Activated CD8-positive, alpha-beta T cell treated with anti-CD3 and anti-CD28 coated beads for 36 hours (primary cell): ENCODE results near the gene EMC6. TPM values are rescaled to one million over a fixed set of nuclear protein-coding genes. Genes with fewer than 3 reads are reported as not detected.

Source experiments
- ATAC-seq: fragments of 200-7000 bp; cut with Tn5 transposase; one replicate; pipeline ENCODE4 v1.10.0; 2021; ENCODE audit warnings: mild to moderate bottlenecking, moderate library complexity
- CTCF ChIA-PET: fragments of 350-600 bp; sonication (Branson Sonifier 250); formaldehyde crosslinking; loops from one replicate; lab custom pipeline; 2021; ENCODE audit warnings: antibody characterized with exemption; lab: Charles Lee
- POLR2A ChIA-PET: fragments of 350-600 bp; sonication (Branson Sonifier 250); formaldehyde crosslinking; loops from one replicate; lab custom pipeline; 2021; ENCODE audit warnings: antibody characterized with exemption; lab: Charles Lee
- DNase-seq: peaks from one replicate; pipeline ENCODE4 v3.0.0-alpha.2; 2020
- H3K27ac Mint-ChIP-seq: one replicate; pipeline ENCODE4 v1.8.0; 2021; ENCODE audit warnings: mild to moderate bottlenecking, mixed read lengths
- H3K27me3 Mint-ChIP-seq: one replicate; pipeline ENCODE4 v1.8.0; 2021; ENCODE audit warnings: mixed read lengths
- H3K36me3 Mint-ChIP-seq: one replicate; pipeline ENCODE4 v1.8.0; 2021; ENCODE audit warnings: low read depth, mixed read lengths
- H3K4me1 Mint-ChIP-seq: one replicate; pipeline ENCODE4 v1.8.0; 2021; ENCODE audit warnings: low read depth, mixed read lengths
- H3K4me3 Mint-ChIP-seq: one replicate; pipeline ENCODE4 v1.8.0; 2021; ENCODE audit warnings: mild to moderate bottlenecking, moderate library complexity, mixed read lengths
- H3K9me3 Mint-ChIP-seq: one replicate; pipeline ENCODE4 v1.8.0; 2021; ENCODE audit warnings: mixed read lengths
- CTCF ChIP-seq: fragments of 200-600 bp; IDR thresholded peaks from one replicate; pipeline ENCODE4 v1.8.0; 2022; ENCODE audit warnings: antibody characterized with exemption, mild to moderate bottlenecking
- intact Hi-C: fragments of 100-400 bp; cut with micrococcal nuclease; formaldehyde crosslinking; loops from one replicate; pipeline ENCODE4 v1.10.0; 2022
- total RNA-seq, 2 experiments: library from RNA; stranded (reverse); gene quantifications; one replicate each; pipeline ENCODE4 v1.2.3, GENCODE V29; 2021

EMC6 gene
- total RNA-seq, 2 experiments from 2014 or later, result 50.8 to 58.7 TPM

- intact Hi-C loops, result loop anchor here (10.0 kb wide), 1 partner anchor 47 kb away; no protein-coding TSS in a partner anchor
- no peak for TF ChIP-seq CTCF
- H3K27ac Mint-ChIP-seq, result no peak overlapping the region
- no peak overlapping the region for H3K4me3 Mint-ChIP-seq
- peaks cover 64% of the 10 kb centered on the region for H3K36me3 Mint-ChIP-seq
- peaks cover 41% of the 10 kb centered on the region for H3K4me1 Mint-ChIP-seq
- no peak for ATAC-seq
- no peak for DNase-seq
- no peaks in the 10 kb centered on the region for H3K9me3 Mint-ChIP-seq
- POLR2A ChIA-PET, result interaction anchor here (1.0 kb wide), 1 partner anchor 128 kb away, joined by 3 read pairs; the partner anchor contains the start of gene NCBP3
- CTCF ChIA-PET, result interaction anchor here (0.9 to 4.3 kb wide), 5 partner anchors 13 to 109 kb away, joined by 3 to 20 read pairs (median 4); no protein-coding TSS in a partner anchor
- H3K27me3 Mint-ChIP-seq, result no peaks in the 10 kb centered on the region
Measured at GRCh38 chr17:3718201-3718600, 49.6 kb downstream of the EMC6 start.

GRCh38 chr17:3719265-3719664 lies 50.7 kb downstream of the EMC6 start:
- ATAC-seq (no peak), DNase-seq (no peak)
- POLR2A ChIA-PET, result interaction anchor here (1.0 to 1.1 kb wide), 2 partner anchors 9 to 14 kb away, joined by 3 read pairs; no protein-coding TSS in a partner anchor
- H3K27ac Mint-ChIP-seq, result peak overlapping the region; percentile 45
- no peaks in the 10 kb centered on the region for H3K9me3 Mint-ChIP-seq
- no peaks in the 10 kb centered on the region for H3K27me3 Mint-ChIP-seq
- CTCF ChIA-PET, result interaction anchor here (1.5 to 12.1 kb wide), 2 partner anchors 19 to 36 kb away, joined by 3 to 107 read pairs; no protein-coding TSS in a partner anchor
- no peak overlapping the region for H3K4me3 Mint-ChIP-seq
- intact Hi-C loops, result loop anchor here (10.0 kb wide), 1 partner anchor 46 kb away; no protein-coding TSS in a partner anchor
- no peak for TF ChIP-seq CTCF
- H3K36me3 Mint-ChIP-seq, result peaks cover 63% of the 10 kb centered on the region
- peaks cover 40% of the 10 kb centered on the region for H3K4me1 Mint-ChIP-seq

Other genes starting within 250 kb of the EMC6 start
- not detected for gene OR1E2, start 235.0 kb upstream of the EMC6 start, total RNA-seq
- not detected for gene SPATA22, start 197.0 kb upstream of the EMC6 start, total RNA-seq
- not detected for gene ASPA, start 192.8 kb upstream of the EMC6 start, total RNA-seq
- under 1 TPM; 0.25 to 0.67 TPM for gene TRPV3, start 111.0 kb upstream of the EMC6 start, total RNA-seq
- gene TRPV1, start 59.4 kb upstream of the EMC6 start, total RNA-seq, result 1 to 10 TPM; 2.1 to 2.7 TPM
- 10 to 100 TPM; 10.0 TPM for gene SHPK, start 32.6 kb upstream of the EMC6 start, total RNA-seq
- gene CTNS, start 32.1 kb upstream of the EMC6 start, total RNA-seq, result 1 to 10 TPM; 6.4 to 9.3 TPM
- 10 to 100 TPM; 14.3 to 15.1 TPM for gene TAX1BP3, start 234 bp upstream of the EMC6 start, total RNA-seq
- 10 to 100 TPM; 35.7 to 39.5 TPM for gene P2RX5, start 27.3 kb downstream of the EMC6 start, total RNA-seq
- gene HASPIN, start 55.1 kb downstream of the EMC6 start, total RNA-seq, result 10 to 100 TPM; 20.7 to 21.3 TPM
- gene ITGAE, start 132.4 kb downstream of the EMC6 start, total RNA-seq, result 10 to 100 TPM; 31.8 to 32.4 TPM
- 10 to 100 TPM; 34.7 to 41.1 TPM for gene NCBP3, start 177.4 kb downstream of the EMC6 start, total RNA-seq
- 1 to 10 TPM; 6.7 to 6.9 TPM for gene CAMKK1, start 224.2 kb downstream of the EMC6 start, total RNA-seq
- 1 to 10 TPM in 1 of 2 experiments, under 1 TPM in 1; 0.43 to 1.7 TPM for gene P2RX1, start 247.7 kb downstream of the EMC6 start, total RNA-seq